Activated CD4-positive, alpha-beta T cell treated with anti-CD3 and anti-CD28 coated beads for 24 hours (primary cell): ENCODE results near the gene CELA3B.
A peak's percentile ranks its signal among the peaks of the same experiment; 100 is the strongest.
"Not testable (repeated sequence)": the region's sequence is repeated elsewhere in the genome, so short reads cannot be mapped to it uniquely, and the experiment has no call there.

Experiments
- DNase-seq, 2 donors: peaks; one replicate each; pipeline ENCODE4 v3.0.0-alpha.2; 2020; ENCODE audit warnings: low read depth in 2 of 2

The CELA3B gene

GRCh38 chr1:22007262-22007661, 30.4 kb downstream of the CELA3B start:
- not testable (repeated sequence) for DNase-seq

- not testable (repeated sequence) for DNase-seq
Observed at GRCh38 chr1:22009566-22009965, 32.7 kb downstream of the CELA3B start.

GRCh38 chr1:22012752-22013151, 35.9 kb downstream of the CELA3B start:
- DNase-seq = not testable (repeated sequence)

GRCh38 chr1:22014575-22015206, 37.9 kb downstream of the CELA3B start:
- DNase-seq = not testable (repeated sequence)

GRCh38 chr1:22018583-22019559, 42.0 kb downstream of the CELA3B start:
- DNase-seq = peak; percentile 31 to 47

- no peak for DNase-seq
Observed at GRCh38 chr1:22021061-22021460, 44.2 kb downstream of the CELA3B start.

- DNase-seq = peak; percentile 49 to 50
Observed at GRCh38 chr1:22024485-22025367, 47.9 kb downstream of the CELA3B start.

GRCh38 chr1:22025368-22026155, 48.7 kb downstream of the CELA3B start:
- DNase-seq = peak; percentile 80 to 84

GRCh38 chr1:22026924-22027289, 50.1 kb downstream of the CELA3B start:
- no peak for DNase-seq

- no peak for DNase-seq
Observed at GRCh38 chr1:22030057-22030456, 53.2 kb downstream of the CELA3B start.

GRCh38 chr1:22030473-22030872, 53.7 kb downstream of the CELA3B start:
- no peak for DNase-seq

GRCh38 chr1:22031214-22031962, 54.6 kb downstream of the CELA3B start:
- no peak for DNase-seq

- not testable (repeated sequence) for DNase-seq
Observed at GRCh38 chr1:22034834-22035233, 58.0 kb downstream of the CELA3B start.

- no peak for DNase-seq
Observed at GRCh38 chr1:22037520-22037919, 60.7 kb downstream of the CELA3B start.

GRCh38 chr1:22038036-22038435, 61.2 kb downstream of the CELA3B start:
- no peak for DNase-seq
